HEK293 (cell line): ENCODE results near the gene LRCH4.

Experiments used
- ATF2 ChIP-seq: fragments of 450-650 bp; formaldehyde crosslinking; IDR thresholded peaks from 2 replicates; pipeline ENCODE4 v1.5.1; 2016; ENCODE audit warnings: missing biosample characterization, missing genetic modification characterization, low read depth
- CTCF ChIP-seq: fragments of 450-650 bp; formaldehyde crosslinking; IDR thresholded peaks from 2 replicates; pipeline ENCODE4 v1.5.1; 2016; ENCODE audit warnings: missing biosample characterization, missing genetic modification characterization
- KLF1 ChIP-seq: fragments of 450-650 bp; formaldehyde crosslinking; IDR thresholded peaks from 2 replicates; pipeline ENCODE4 v1.5.1; 2016; ENCODE audit warnings: missing biosample characterization, missing genetic modification characterization
- YY1 ChIP-seq: fragments of 450-650 bp; formaldehyde crosslinking; IDR thresholded peaks from 2 replicates; pipeline ENCODE4 v1.5.1; 2018; ENCODE audit warnings: missing biosample characterization, missing genetic modification characterization
- ZBTB44 ChIP-seq: fragments of 450-650 bp; IDR thresholded peaks from 2 replicates; pipeline ENCODE4 v1.5.1; 2018; ENCODE audit warnings: missing biosample characterization, mild to moderate bottlenecking, missing genetic modification characterization
- ZNF10 ChIP-seq: fragments of 450-650 bp; formaldehyde crosslinking; IDR thresholded peaks from 2 replicates; pipeline ENCODE4 v1.5.1; 2017; ENCODE audit warnings: missing biosample characterization, missing genetic modification characterization
- ZNF274 ChIP-seq, 2 experiments: fragments of 200-500 bp in 1 of 2; fragments of 450-650 bp in 1 of 2; sonication (Bioruptor generic) in 1 of 2; formaldehyde crosslinking in 1 of 2; IDR thresholded peaks; 2 replicates each; pipeline versions ENCODE4 v1.5.1 to v1.6.1; 2014 to 2016; ENCODE audit warnings: borderline replicate concordance in 1 of 2, inconsistent platforms in 1 of 2, low read length in 1 of 2, missing biosample characterization in 1 of 2, missing genetic modification characterization in 1 of 2
- ZNF37A ChIP-seq: fragments of 450-650 bp; IDR thresholded peaks from 2 replicates; pipeline ENCODE4 v1.5.1; 2018; ENCODE audit warnings: missing biosample characterization, missing genetic modification characterization
- ZNF530 ChIP-seq: fragments of 450-650 bp; formaldehyde crosslinking; IDR thresholded peaks from 2 replicates; pipeline ENCODE4 v1.5.1; 2016; ENCODE audit warnings: low read depth, missing biosample characterization, missing genetic modification characterization
- ZNF645 ChIP-seq: fragments of 450-650 bp; formaldehyde crosslinking; IDR thresholded peaks from 2 replicates; pipeline ENCODE4; 2016; ENCODE audit warnings: missing biosample characterization, missing genetic modification characterization
- ZNF776 ChIP-seq: fragments of 450-650 bp; formaldehyde crosslinking; IDR thresholded peaks from 2 replicates; pipeline ENCODE4 v1.5.0; 2017; ENCODE audit warnings: missing biosample characterization, missing genetic modification characterization, borderline replicate concordance

- TF ChIP-seq YY1 (tag by site-specific recombination) (no peak), ZNF274 (IDR thresholded peaks at IDR 0.05; ENCODE audit: low read length) (no peak), ZNF274 (tag by site-specific recombination; IDR thresholded peaks at IDR 0.05; ENCODE audit: borderline replicate concordance) (no peak), CTCF (tag by site-specific recombination) (no peak), KLF1 (tag by site-specific recombination) (no peak), ZNF645 (tag by site-specific recombination) (no peak), ZNF530 (tag by site-specific recombination) (no peak), ZNF776 (no peak), ATF2 (tag by site-specific recombination) (no peak), ZNF10 (tag by site-specific recombination) (no peak), ZNF37A (tag by site-specific recombination) (no peak), ZBTB44 (tag by site-specific recombination) (no peak)
Observed at GRCh38 chr7:100582041-100582579, 3.8 kb downstream of the LRCH4 start.
